ENCODE measurements around the gene C11orf21. TPM values are rescaled to one million over a fixed set of nuclear protein-coding genes. Genes with fewer than 3 reads are reported as not detected.

C11orf21 gene
- total RNA-seq, 5 donors from 2014 or later (not counting 1 experiment from before 2014, with no cell fraction given) = 62.3 to 133 (median 88.9) TPM

- Mint-ChIP-seq H3K36me3 (no peaks in the 10 kb centered on the region), H3K4me1 (no peaks in the 10 kb centered on the region), H3K27ac (no peak overlapping the region), H3K27me3 (peaks cover 0 to 11% of the 10 kb centered on the region in 2 donors), H3K4me3 (no peak overlapping the region), H3K9me3 (no peaks in the 10 kb centered on the region)
- no peaks in the 10 kb centered on the region for H3K9me3 ChIP-seq
- no peak overlapping the region for H3K4me3 ChIP-seq (ENCODE audit: control insufficient read depth in 1 of 2, extremely low read depth in 1 of 2, low read length in 1 of 2)
- H3K27ac ChIP-seq (ENCODE audit: low read length) = no peak overlapping the region
- H3K36me3 ChIP-seq (ENCODE audit: control insufficient read depth in 2 of 2, extremely low read depth in 1 of 2, insufficient read depth in 1 of 2, low read length in 1 of 2) = no peaks in the 10 kb centered on the region
- no peak for ATAC-seq (replicated peaks in 1 of 4)
- 91% methylated on average over 6 of the region's 7 CpGs for WGBS (ENCODE audit: insufficient coverage)
- no peaks in the 10 kb centered on the region for H3K4me1 ChIP-seq (ENCODE audit: control insufficient read depth in 1 of 2, extremely low read depth in 1 of 2, insufficient read depth in 2 of 2, low read length in 2 of 2)
- ChIA-PET POLR2A (no interaction called here), CTCF (no interaction called here)
- no peak for DNase-seq
- peaks cover 0 to 24% of the 10 kb centered on the region in 2 experiments for H3K27me3 ChIP-seq (replicated peaks in 1 of 2; ENCODE audit: control insufficient read depth in 2 of 2, extremely low read depth in 1 of 2, insufficient read depth in 2 of 2, low read length in 1 of 2)
Measured at GRCh38 chr11:2248762-2249161, 53.0 kb downstream of the C11orf21 start.

GRCh38 chr11:2248242-2248641 is 53.5 kb downstream of the C11orf21 start:
- Mint-ChIP-seq H3K36me3 (no peaks in the 10 kb centered on the region), H3K27ac (no peak overlapping the region), H3K9me3 (no peaks in the 10 kb centered on the region), H3K27me3 (peaks cover 0 to 11% of the 10 kb centered on the region in 2 donors), H3K4me3 (no peak overlapping the region), H3K4me1 (no peaks in the 10 kb centered on the region)
- H3K9me3 ChIP-seq = no peaks in the 10 kb centered on the region
- POLR2A ChIA-PET = no interaction called here
- no peak for ATAC-seq (replicated peaks in 1 of 4)
- H3K36me3 ChIP-seq (ENCODE audit: control insufficient read depth in 2 of 2, extremely low read depth in 1 of 2, insufficient read depth in 1 of 2, low read length in 1 of 2) = no peaks in the 10 kb centered on the region
- H3K27me3 ChIP-seq (replicated peaks in 1 of 2; ENCODE audit: control insufficient read depth in 2 of 2, extremely low read depth in 1 of 2, insufficient read depth in 2 of 2, low read length in 1 of 2) = peaks cover 0 to 24% of the 10 kb centered on the region in 2 experiments
- no peaks in the 10 kb centered on the region for H3K4me1 ChIP-seq (ENCODE audit: control insufficient read depth in 1 of 2, extremely low read depth in 1 of 2, insufficient read depth in 2 of 2, low read length in 2 of 2)
- no peak overlapping the region for H3K27ac ChIP-seq (ENCODE audit: low read length)
- 75% methylated on average over 6 of the region's 11 CpGs for WGBS (ENCODE audit: insufficient coverage)
- DNase-seq = no peak
- H3K4me3 ChIP-seq (ENCODE audit: control insufficient read depth in 1 of 2, extremely low read depth in 1 of 2, low read length in 1 of 2) = no peak overlapping the region
- CTCF ChIA-PET = no interaction called here

DNA sequence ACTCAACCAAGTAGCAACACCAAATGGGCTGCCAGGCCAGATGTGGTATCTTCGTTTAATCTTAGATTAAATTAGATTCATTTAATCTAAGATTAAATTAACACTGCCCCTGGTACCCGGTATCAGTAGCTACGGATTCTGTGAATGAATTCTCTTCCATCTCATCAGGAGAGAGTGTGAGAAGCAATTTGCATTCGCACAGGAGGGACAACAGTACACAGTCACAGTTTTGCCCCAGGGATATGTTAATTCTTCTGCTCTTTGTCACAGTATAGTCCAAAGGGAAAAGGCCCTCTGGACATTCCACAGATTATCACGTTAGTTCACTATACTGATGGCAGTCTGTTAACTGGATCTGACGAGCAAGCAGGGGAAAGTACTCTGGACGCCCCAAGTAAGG is 54.2 kb downstream of the C11orf21 start:
- ChIA-PET POLR2A (no interaction called here), CTCF (no interaction called here)
- no peaks in the 10 kb centered on the region for H3K4me1 ChIP-seq (ENCODE audit: control insufficient read depth in 1 of 2, extremely low read depth in 1 of 2, insufficient read depth in 2 of 2, low read length in 2 of 2)
- H3K4me3 Mint-ChIP-seq = no peak overlapping the region
- H3K27ac Mint-ChIP-seq = no peak overlapping the region
- ATAC-seq (replicated peaks in 1 of 4) = no peak
- DNase-seq = no peak
- H3K4me1 Mint-ChIP-seq = no peaks in the 10 kb centered on the region
- H3K27me3 Mint-ChIP-seq = peaks cover 4 to 11% of the 10 kb centered on the region in 2 donors
- H3K9me3 ChIP-seq = peaks cover 3% of the 10 kb centered on the region
- H3K27ac ChIP-seq (ENCODE audit: low read length) = no peak overlapping the region
- H3K4me3 ChIP-seq (ENCODE audit: control insufficient read depth in 1 of 2, extremely low read depth in 1 of 2, low read length in 1 of 2) = no peak overlapping the region
- peaks cover 0 to 24% of the 10 kb centered on the region in 2 experiments for H3K27me3 ChIP-seq (replicated peaks in 1 of 2; ENCODE audit: control insufficient read depth in 2 of 2, extremely low read depth in 1 of 2, insufficient read depth in 2 of 2, low read length in 1 of 2)
- H3K36me3 Mint-ChIP-seq = no peaks in the 10 kb centered on the region
- no peaks in the 10 kb centered on the region for H3K36me3 ChIP-seq (ENCODE audit: control insufficient read depth in 2 of 2, extremely low read depth in 1 of 2, insufficient read depth in 1 of 2, low read length in 1 of 2)
- H3K9me3 Mint-ChIP-seq = peaks cover 3 to 6% (median 5%) of the 10 kb centered on the region in 3 donors
- 80% methylated on average over 2 of the region's 7 CpGs for WGBS (ENCODE audit: insufficient coverage)

Other genes with a start within 250 kb of the C11orf21 start
- gene IGF2, start 162.5 kb downstream of the C11orf21 start, total RNA-seq = under 1 TPM in 4 of 5 donors, not detected in 1; 0.30 to 0.98 (median 0.60) TPM
- gene INS, start 140.7 kb downstream of the C11orf21 start, total RNA-seq = under 1 TPM in 2 of 5 donors, not detected in 3; 0.53 to 0.82 TPM
- gene TH, start 130.1 kb downstream of the C11orf21 start, total RNA-seq = not detected
- 1 to 10 TPM in 1 of 5 donors, under 1 TPM in 4; 0.29 to 1.3 (median 0.51) TPM for gene ASCL2, start 31.3 kb downstream of the C11orf21 start, total RNA-seq
- 100 to 1,000 TPM in 2 of 5 donors, 10 to 100 TPM in 3; 66.9 to 185 (median 92.3) TPM for gene TSPAN32, start 95 bp upstream of the C11orf21 start, total RNA-seq
- gene CD81, start 75.4 kb upstream of the C11orf21 start, total RNA-seq = 100 to 1,000 TPM; 124 to 213 (median 146) TPM
- gene TSSC4, start 98.8 kb upstream of the C11orf21 start, total RNA-seq = 10 to 100 TPM; 46.2 to 73.7 (median 64.8) TPM
- under 1 TPM; 0.07 to 0.73 (median 0.22) TPM for gene TRPM5, start 142.6 kb upstream of the C11orf21 start, total RNA-seq
- 10 to 100 TPM; 20.9 to 32.9 (median 24.0) TPM for gene KCNQ1, start 143.1 kb upstream of the C11orf21 start, total RNA-seq

Measured in T-cell (primary cell).